Immature natural killer cell (primary cell): ENCODE results near the gene MAP2K6. TPM values are rescaled to one million over a fixed set of nuclear protein-coding genes. Genes with fewer than 3 reads are reported as not detected.

ENCODE experiments used
- polyA plus RNA-seq, 3 donors: library from polyadenylated mRNA; unstranded; fragments of 300-500 nt; fragmentation: Illumina TruSeq; gene quantifications; one replicate each; pipeline ENCODE4 v1.2.3, GENCODE V29; 2021

MAP2K6 gene
- polyA plus RNA-seq, 3 donors from 2014 or later: 11.6 to 14.5 (median 13.9) TPM

Other genes with a start within 250 kb of the MAP2K6 start
- 1 to 10 TPM in 1 of 3 donors, under 1 TPM in 1, not detected in 1; 0.49 to 1.4 TPM for gene ABCA10, start 185.9 kb upstream of the MAP2K6 start, polyA plus RNA-seq
- gene ABCA5, start 87.6 kb upstream of the MAP2K6 start, polyA plus RNA-seq: 1 to 10 TPM; 4.2 to 9.6 (median 4.7) TPM